Lower lobe of right lung (tissue), 2 donors: ENCODE data around the gene TSR3. TPM values are rescaled to one million over a fixed set of nuclear protein-coding genes. Genes with fewer than 3 reads are reported as not detected.

Source experiments
- ATAC-seq, 2 donors: fragments of 200-7000 bp; cut with Tn5 transposase; one replicate each; pipeline ENCODE4 v1.9.1; 2020 to 2022; ENCODE audit warnings: mild to moderate bottlenecking in 2 of 2, moderate library complexity in 2 of 2
- DNase-seq: peaks from one replicate; pipeline ENCODE4 v3.0.0-alpha.2; 2020
- H3K27ac ChIP-seq: fragments of 200-600 bp; one replicate; pipeline ENCODE4 v1.8.0; 2022
- H3K27me3 ChIP-seq: fragments of 200-600 bp; one replicate; pipeline ENCODE4 v1.8.0; 2022; ENCODE audit warnings: low read depth
- H3K36me3 ChIP-seq: fragments of 200-600 bp; one replicate; pipeline ENCODE4 v1.8.0; 2022; ENCODE audit warnings: mild to moderate bottlenecking
- H3K4me1 ChIP-seq: fragments of 200-600 bp; one replicate; pipeline ENCODE4 v1.8.0; 2022
- H3K4me3 ChIP-seq: fragments of 200-600 bp; one replicate; pipeline ENCODE4 v1.8.0; 2022; ENCODE audit warnings: mild to moderate bottlenecking
- H3K9me3 ChIP-seq: fragments of 200-600 bp; one replicate; pipeline ENCODE4 v1.8.0; 2022
- intact Hi-C: fragments of 100-400 bp; cut with DNase I; formaldehyde crosslinking; loops from one replicate; pipeline ENCODE4 v1.11.0; 2022
- total RNA-seq: library from RNA; stranded (reverse); fragmentation: NEBNext Ultra II Directional; extraction: Animal tissue kit (Norgen Biotek cat#: 25700); gene quantifications from one replicate; pipeline ENCODE4 v1.2.1, GENCODE V29; 2021
- TF ChIP-seq, protein P1 (sequence below): fragments of 200-600 bp; IDR thresholded peaks from one replicate; pipeline ENCODE4 v1.8.0; 2022; ENCODE audit warnings: antibody characterized with exemption, mild to moderate bottlenecking
- donor health status: DM: no; HTN: yes; CAD: no; lungs with severe emphysema.

TSR3 gene
- total RNA-seq, 1 donor from 2014 or later = 39.5 TPM

DNA sequence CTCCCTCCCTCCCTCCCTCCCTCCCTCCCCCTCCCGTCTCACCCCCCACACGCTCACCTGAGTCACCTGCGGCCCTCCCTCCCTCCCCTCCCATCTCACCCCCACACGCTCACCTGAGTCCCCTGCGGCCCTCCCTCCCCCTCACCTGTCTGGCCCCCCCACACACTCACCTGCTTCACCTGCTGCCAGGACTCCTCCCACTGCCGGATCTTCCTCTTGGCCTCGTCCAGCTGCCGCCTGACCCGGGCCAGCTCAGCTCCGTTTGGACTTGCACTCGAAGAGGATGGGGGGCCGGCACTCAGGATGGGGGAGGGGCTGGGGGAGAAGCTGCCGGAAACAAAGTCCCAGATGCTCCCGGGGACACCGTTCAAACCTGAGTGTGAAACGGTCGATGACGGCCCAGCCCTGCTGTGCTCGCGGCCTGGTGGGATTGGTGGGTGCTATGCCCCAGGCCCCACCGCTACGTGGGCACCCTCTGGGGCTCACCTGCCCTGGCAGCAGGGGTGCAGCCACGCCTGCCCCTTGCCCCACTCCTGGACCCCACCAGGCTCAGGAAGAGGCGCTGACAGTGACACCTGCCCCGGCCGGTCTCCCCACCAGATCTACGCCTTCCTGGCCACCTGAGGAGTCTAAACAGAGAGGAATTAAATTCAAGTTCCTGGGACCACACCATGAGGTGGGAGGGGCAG lies 16.0 kb upstream of the TSR3 start:
- no peak overlapping the region for H3K27ac ChIP-seq
- DNase-seq (no peak), ATAC-seq (no peak)
- no peak overlapping the region for H3K4me3 ChIP-seq
- no peaks in the 10 kb centered on the region for H3K4me1 ChIP-seq
- peaks cover 82% of the 10 kb centered on the region for H3K36me3 ChIP-seq
- H3K9me3 ChIP-seq = no peaks in the 10 kb centered on the region
- TF ChIP-seq, protein P1, sequence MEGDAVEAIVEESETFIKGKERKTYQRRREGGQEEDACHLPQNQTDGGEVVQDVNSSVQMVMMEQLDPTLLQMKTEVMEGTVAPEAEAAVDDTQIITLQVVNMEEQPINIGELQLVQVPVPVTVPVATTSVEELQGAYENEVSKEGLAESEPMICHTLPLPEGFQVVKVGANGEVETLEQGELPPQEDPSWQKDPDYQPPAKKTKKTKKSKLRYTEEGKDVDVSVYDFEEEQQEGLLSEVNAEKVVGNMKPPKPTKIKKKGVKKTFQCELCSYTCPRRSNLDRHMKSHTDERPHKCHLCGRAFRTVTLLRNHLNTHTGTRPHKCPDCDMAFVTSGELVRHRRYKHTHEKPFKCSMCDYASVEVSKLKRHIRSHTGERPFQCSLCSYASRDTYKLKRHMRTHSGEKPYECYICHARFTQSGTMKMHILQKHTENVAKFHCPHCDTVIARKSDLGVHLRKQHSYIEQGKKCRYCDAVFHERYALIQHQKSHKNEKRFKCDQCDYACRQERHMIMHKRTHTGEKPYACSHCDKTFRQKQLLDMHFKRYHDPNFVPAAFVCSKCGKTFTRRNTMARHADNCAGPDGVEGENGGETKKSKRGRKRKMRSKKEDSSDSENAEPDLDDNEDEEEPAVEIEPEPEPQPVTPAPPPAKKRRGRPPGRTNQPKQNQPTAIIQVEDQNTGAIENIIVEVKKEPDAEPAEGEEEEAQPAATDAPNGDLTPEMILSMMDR = no peak
- H3K27me3 ChIP-seq = no peaks in the 10 kb centered on the region
- intact Hi-C loops = no loop called here

DNA sequence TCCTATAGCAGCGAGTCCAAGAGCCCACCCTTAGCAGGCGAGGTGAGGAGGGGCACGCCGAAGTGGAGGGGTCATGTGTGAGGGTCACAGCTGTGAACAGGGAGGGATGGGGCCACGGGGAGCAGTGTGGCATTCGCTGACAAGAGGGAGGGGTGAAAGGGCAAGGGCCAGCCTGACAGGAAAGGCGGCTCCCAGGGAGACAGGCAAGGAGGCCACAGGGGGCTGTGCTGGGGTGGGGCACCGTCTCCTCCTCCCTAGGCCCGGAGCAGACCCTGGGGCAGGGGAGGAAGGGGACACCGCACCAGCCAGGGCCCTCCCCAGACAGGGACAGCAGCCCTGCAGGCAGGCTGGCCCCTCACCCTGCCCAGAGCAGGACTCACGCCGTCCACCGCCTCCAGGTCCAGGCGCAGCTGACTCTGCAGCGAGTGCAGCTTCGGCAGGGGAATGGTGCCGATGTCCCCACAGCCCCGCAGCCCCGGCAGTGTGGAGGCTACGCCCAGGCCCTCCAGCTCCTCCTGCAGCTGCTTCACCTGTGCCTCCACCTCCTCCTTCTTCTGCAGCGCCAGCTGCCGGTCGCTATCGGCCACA lies 15.1 kb upstream of the TSR3 start:
- ATAC-seq = no peak
- TF ChIP-seq, protein P1 = no peak
- H3K27me3 ChIP-seq = no peaks in the 10 kb centered on the region
- no peak for DNase-seq
- no peak overlapping the region for H3K27ac ChIP-seq
- no peaks in the 10 kb centered on the region for H3K4me1 ChIP-seq
- no peaks in the 10 kb centered on the region for H3K9me3 ChIP-seq
- H3K4me3 ChIP-seq = no peak overlapping the region
- intact Hi-C loops = no loop called here
- peaks cover 90% of the 10 kb centered on the region for H3K36me3 ChIP-seq

DNA sequence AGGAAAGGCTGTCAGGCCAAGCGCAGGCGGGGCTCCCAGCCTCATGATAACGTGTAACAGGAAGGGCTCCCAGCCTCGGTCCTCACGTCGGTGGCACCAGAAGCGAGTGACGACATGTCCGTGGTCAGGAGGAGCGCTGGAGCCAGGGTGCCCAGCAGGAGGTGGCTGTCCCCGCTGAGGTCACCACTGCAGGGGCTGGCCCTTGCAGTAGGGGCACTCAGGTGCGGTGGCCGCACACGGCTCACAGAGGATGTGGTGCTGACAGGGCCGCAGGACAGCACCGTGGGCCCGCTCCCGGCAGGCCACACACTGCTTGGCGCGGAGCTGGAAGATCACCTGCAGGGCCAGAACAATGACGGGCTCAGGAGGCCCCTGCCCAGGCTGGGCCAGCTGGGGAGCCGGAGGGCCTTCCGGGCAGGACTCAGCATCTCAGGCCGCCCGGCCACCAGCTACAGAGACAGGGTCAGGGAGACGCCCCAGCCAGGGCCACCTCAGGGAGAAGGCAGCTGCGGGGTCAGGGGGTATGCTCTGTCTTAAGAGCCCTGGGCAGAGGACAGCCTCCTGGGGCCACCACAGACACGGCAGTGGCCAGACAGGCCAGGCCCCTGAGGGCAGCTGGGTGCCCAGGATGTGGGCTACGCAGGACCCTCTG lies 14.5 kb upstream of the TSR3 start:
- Histone ChIP-seq H3K27ac (no peak overlapping the region), H3K4me3 (no peak overlapping the region), H3K36me3 (peaks cover 90% of the 10 kb centered on the region), H3K9me3 (no peaks in the 10 kb centered on the region), H3K27me3 (no peaks in the 10 kb centered on the region), H3K4me1 (no peaks in the 10 kb centered on the region)
- intact Hi-C loops = no loop called here
- ATAC-seq (no peak), DNase-seq (no peak)
- TF ChIP-seq, protein P1 = no peak

DNA sequence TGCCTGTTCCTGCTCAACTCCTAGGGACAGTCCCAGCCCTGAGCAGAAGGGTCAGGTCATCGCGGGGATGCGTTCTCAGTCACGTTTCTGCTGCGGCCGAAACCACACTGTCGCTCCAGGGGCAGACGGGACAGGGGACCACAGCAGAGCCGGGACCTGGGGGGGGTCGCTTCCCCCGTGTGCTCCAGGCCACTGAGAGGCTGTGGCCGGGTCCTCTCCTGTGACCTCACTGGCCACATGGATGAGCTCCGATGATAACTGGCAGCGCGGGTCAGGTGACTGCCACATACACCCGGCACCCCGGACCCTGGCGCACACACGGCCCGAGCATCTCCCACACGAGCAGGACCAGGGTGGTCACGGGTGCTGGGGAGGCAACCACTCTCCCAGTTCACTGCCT lies 12.8 kb upstream of the TSR3 start:
- Histone ChIP-seq H3K36me3 (peaks cover 89% of the 10 kb centered on the region), H3K27ac (no peak overlapping the region), H3K27me3 (no peaks in the 10 kb centered on the region), H3K4me3 (no peak overlapping the region), H3K9me3 (no peaks in the 10 kb centered on the region), H3K4me1 (no peaks in the 10 kb centered on the region)
- intact Hi-C loops = no loop called here
- ATAC-seq = no peak
- no peak for DNase-seq
- TF ChIP-seq, protein P1 = no peak

DNA sequence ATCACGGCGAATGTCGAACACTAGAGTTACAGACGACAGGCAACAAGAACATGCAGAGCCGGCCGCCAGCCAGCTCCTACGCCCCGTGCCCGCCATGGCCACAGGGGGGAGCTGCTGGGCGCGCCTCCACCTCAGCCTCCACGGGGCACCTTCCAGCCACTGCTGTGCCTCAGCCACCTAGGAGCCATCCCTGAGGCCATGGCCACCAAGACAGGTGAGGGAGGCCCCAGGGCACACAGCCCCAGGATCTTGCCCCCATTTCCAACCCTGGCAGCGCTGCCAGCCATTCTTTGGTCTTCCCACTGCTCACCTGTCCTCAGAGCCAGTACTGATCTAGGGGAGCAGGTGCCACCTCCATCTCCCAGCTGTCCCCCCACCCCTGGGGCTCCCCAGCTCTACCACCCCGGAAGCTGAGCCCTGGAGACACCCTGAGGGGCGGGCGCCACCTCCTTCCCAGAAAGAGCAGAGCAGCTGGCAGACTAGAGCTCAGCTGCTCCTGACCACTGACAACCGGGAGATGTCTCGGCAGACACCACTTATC lies 11.9 kb upstream of the TSR3 start:
- no peaks in the 10 kb centered on the region for H3K27me3 ChIP-seq
- no peak overlapping the region for H3K4me3 ChIP-seq
- ATAC-seq (peak; percentile 83 to 85), DNase-seq (peak; percentile 74)
- peaks cover 87% of the 10 kb centered on the region for H3K36me3 ChIP-seq
- no peak overlapping the region for H3K27ac ChIP-seq
- TF ChIP-seq, protein P1 = peak; percentile 76
- intact Hi-C loops = no loop called here
- H3K4me1 ChIP-seq = no peaks in the 10 kb centered on the region
- H3K9me3 ChIP-seq = no peaks in the 10 kb centered on the region
